ENCODE results near the gene TPSAB1.
"Not testable (repeated sequence)": the region's sequence is repeated elsewhere in the genome, so short reads cannot be mapped to it uniquely, and the experiment has no call there.

Gene TPSAB1

DNA sequence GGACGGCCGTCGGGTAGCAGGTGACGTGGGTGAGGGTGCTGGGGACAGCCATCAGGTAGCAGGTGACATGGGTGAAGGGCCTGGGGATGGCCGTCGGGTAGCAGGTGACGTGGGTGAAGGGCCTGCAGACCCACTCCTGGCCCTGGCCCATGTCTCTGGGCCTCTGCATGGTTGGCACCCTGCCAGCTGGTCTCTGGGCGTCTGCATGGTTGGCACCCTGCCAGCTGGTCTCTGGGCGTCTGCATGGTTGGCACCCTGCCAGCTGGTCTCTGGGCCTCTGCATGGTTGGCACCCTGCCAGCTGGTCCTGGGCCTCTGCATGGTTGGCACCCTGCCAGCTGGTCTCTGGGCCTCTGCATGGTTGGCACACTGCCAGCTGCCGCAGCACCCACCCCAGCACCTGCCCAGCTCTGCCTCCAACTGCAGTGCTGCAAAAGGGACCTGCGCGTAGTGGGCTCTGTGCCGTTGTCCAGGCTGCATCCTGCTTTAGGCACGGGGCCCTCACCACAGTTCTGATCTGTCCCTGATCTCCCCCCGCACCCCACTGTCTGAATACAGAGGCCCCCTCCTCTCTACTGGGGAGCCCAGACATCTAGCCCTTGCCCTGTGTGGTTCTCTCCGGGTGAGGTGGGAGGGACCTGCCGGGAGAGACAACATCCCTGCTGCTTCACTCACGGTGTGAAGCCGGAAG lies 31.4 kb downstream of the TPSAB1 start:
- not testable (repeated sequence) for DNase-seq

DNA sequence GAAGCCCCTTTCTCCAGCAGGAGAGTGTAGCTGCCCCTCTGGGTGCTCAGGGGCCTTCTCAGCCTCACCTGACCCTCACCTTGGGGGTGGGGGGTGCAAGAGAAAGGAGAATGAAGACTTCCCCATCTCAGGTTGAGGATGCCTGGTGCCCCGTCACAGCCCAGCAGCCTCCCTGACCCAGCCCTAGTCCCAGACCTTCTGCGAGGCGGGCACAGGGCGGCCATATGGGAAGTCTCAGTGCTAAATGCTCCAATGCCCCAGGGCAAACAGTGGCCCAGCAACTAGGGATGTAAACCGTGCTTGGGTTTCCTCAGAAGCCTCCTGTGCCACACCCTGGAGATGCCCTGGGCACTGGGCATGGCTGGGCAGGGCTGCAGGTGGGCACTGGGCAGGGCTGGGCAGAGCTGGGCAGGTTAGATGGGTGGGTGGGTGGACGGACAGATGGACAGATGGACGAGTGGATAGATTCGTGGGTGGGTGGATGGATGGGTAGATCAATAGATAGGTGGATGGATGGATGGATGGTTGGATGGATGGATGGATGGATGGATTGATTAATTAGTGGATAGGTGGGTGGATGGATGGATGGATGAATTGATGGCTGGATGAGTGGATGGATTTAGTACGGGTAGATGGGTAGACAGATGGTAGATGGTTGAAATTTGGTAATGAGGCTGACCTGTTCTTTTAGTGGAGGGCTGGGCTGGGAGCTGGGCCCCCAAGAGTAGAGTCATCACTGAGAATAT lies 32.1 kb downstream of the TPSAB1 start:
- no peak for DNase-seq

DNA sequence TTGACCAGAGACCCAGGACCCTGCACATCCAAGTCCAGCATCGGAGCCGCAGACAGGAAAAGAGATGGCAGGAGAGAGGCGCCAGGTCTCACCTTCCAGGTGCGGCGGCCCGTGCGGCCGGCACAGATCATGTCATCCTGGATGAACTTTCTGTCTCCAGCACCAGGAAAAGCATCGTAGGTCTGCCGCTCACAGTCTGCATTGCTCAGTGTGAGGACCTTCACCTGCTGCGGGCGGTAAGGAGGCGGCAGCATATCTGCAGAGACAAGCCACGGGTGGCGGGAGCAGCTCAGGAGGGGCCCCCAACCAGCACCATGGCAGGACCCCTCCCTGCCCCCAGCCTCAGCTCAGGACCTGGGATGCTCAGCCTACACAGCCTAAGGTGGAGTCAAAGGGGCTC lies 33.3 kb downstream of the TPSAB1 start:
- no peak for DNase-seq

DNA sequence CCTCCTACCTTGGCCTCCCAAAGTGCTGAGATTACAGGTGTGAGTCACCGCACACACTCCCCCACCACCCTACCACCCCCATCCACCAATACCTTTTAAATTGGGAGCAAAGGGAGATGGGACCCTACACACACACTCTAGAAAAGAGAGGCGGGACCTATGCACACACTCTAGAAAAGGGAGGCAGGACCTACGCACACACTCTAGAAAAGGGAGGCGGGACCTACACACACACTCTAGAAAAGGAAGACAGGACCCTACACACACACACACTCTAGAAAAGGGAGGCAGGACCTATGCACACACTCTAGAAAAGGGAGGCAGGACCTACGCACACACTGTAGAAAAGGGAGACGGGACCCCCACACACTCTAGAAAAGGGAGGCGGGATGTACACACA lies 34.3 kb downstream of the TPSAB1 start:
- DNase-seq = no peak

DNA sequence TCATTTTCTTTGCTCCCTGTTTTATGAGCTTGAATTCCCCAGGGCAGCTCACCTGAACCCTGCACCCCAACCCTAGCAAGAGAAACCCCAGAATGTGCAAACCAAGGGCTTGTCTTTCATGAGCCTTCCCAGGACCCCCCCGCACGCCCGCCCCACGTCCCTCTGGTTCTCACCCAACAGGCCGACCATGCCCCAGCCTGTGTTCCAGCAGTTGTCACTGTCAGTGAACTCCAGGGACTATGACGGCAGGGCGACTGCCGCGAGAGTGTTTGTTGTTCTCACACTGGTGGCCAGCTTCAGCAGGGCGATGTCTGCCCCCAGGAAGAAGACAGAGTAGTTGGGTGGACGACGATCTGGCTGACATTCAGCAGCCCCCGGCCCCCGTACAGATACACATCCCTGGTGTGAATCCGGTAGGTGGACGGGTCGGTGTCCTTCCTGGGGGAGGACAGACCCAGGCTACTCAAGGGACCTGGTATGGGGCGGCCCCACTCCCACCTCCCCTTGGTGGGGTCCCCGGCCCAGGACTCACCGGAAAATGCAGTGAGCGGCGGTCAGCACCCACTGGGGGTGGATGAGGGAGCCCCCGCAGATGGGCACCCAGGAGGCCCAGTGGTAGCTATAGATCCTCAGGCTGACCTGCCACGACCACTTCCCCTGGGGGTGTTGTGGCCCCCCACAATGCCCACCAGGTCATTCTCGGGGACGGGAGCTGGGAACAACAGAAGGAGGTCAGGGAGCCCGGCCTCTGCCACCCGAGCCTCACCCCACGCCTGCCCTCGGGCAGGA lies 35.5 kb downstream of the TPSAB1 start:
- no peak for DNase-seq

DNA sequence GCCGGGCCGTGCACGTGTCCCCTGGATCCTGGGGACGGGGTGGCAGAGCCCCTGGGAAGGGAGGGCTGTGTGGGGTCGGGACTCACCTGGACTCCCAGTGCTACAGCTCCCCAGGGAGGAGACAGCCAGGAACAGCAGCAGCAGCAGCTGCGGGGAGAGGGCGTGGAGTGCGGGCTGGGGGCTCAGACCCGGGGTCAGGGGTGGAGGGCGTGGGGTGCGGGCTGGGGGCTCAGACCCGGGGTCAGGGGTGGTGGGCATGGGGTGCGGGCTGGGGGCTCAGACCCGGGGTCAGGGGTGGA lies 36.0 kb downstream of the TPSAB1 start:
- DNase-seq = no peak

DNA sequence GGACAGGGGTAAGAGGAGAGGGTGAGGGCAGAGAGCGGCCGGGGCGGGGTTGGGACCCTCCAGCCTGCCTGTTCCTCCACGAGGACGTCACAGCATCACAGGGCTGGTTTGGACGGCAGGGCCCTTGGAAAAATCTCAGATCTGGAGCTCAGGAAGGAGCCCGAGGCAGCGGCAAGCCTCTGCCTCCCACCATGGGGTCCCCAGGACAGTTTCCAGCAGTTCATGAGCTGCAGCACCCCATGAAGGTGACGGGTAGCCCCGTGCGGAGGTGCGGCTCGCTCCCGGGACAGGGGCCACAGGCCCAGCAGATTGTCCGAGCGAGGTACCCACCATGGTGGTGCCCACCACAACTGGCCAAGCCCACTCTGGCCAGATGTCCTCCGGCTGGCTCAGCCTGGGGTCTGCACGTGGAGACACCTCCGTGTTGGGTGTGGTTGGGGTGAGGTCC lies 36.7 kb downstream of the TPSAB1 start:
- DNase-seq = no peak

DNA sequence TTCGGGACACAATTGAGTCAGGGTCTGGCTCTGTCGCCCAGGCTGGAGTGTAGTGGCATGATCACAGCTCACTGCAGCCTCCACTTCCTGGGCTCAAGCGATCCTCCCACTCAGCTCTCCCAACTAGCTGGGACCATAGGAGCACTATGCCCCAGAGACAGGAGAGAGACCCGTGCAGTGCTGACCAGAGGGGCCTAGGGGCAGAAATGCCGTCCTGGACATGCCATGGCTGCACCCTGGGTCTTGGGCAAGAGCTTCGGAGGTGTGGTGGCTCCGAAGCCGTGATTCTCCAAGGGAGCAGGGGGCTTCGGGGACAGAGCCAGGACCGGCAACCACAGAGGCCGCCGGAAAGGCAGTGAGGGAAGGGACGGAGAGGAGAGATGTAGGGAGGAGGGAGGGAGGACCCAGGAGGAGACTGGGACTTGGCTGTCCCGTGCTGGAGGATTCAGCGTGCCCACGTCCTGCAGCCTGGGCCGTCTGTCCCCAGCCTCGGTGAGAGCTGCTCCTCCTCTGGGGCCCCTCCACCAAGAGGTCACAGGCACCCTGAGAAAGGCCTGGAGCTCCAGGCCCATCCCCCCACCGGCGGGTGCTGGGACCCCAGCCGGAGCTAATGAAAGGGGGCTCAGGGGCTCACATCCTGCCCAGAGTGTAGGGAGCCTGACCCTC lies 37.2 kb downstream of the TPSAB1 start:
- DNase-seq = no peak

DNA sequence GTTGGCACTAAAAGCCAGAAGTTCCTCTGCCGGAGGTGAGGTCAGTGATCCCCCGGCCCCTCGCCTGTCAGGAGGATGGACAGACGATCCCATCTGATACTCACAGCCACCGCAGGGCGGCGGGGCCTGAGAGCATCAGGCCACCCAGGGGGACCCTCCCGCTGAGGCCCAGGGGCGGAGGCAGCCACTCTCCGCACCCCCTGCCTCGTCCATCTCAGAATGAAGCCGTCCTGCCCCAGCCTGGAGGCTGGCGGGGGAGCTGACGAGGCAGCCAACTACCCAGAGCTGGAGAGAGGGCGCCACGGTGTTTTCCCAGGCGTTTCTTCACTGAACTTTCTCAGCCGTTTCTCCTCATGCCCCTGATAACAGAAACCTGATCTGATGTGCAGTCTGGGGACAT lies 38.0 kb downstream of the TPSAB1 start:
- no peak for DNase-seq

DNA sequence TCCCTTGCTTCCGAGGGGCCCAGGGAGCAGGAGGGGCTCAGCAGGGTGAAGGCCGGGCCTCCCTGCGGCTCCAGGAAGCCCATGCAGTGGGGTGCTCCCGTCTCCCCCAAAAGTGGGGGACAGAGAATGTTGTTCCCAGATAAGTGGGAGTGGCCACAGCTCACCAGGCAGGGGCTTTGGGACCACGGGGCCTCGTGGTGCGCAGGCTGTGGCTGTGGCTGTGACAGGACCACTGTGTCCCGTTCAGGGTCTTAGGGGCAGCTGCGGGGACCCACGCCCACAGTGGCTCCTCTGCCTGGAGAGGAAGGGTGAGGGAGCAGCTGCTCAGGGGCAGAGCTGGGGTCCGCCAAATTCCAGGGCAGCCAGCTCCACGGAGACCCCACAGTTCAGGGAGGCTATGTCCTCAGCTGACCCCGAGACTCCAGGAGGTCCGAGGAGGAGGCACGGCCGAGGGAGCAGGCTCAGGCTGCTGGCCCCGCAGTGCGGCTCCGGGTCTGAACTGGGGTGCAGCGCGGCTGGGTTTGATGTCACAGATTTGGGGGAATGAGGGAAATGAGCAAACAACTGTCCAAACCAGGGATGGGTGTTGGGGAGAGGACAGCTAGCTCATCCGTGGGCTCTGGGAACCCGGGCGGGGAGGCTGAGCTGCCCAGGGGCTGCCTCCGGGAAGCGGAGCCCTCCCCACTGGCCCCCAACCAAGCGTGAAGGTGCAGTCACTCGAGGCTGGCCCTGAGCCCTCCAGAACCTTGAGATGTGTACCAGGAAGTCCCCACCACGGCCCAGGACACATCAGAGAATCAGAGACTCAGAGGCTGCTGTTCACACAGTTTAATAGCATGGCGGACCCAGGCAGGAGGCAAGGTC lies 38.8 kb downstream of the TPSAB1 start:
- DNase-seq = no peak

DNA sequence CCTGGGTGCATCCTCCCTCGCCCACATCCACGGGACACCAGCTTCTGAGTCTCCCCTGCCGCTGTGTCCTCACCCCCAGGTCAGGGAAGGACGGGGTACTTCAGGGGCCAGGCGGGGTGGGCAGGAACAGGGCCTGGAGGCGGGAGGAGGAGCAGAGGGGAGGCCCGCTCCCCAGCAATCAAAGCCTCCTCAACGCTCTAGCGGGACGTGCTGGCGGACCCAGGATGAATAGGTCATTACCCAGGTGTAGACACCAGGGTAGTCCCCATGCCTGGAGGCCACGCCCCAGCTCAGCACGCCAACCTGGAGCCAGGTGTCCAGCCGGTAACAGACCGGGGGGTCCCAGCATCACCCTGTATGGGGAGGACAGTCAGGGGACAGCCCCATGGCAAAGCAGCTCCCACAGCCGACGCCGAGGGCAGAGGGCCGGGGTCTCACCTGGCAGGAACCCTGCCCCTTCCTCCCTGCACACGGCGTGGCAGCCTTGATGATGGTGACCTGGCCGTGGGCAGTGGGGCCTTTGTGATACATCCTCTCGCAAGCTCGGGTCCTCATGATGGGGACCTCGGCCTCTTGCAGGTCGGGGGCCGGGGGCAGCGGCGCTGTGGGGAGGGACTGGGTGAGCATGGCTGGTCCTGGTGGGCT lies 39.6 kb downstream of the TPSAB1 start:
- DNase-seq = no peak

DNA sequence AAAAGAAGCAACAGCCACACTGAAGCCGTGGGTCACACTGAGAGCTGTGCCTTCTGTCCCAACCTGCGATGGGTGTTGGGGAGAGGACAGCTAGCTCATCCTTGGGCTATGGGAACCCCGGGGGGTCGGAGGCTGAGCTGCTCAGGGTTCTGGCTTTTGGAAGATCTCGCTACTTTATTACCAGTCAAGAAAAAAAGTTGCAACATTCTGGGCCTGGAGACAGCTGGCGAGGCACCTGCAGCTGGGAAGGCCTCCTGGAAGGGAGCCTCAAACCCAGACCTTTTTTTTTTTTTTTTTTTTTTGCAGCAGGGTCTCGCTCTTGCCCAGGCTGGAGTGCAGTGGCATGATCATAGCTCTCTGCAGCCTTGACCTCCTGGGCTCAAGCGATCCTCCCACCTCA lies 40.3 kb downstream of the TPSAB1 start:
- DNase-seq = no peak

DNA sequence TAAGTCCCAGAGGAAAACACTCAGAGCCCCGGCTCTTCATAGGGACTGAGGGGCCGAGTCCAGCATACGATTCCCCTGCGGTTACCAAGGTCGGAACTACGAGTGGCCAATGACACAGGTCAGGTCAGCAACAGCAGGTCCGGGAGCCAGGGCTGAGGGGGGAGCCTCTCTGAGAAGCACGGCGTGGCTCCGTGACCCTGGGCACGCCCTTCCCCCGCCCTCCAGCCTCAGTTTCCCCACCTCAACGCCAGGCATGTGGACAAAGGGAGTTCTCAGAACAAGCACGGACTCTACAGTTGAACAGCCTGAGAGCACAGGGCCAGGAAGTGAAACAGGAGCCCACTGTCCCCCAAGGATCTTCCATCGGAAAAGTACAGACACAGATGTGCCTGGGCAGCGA lies 41.0 kb downstream of the TPSAB1 start:
- no peak for DNase-seq

DNA sequence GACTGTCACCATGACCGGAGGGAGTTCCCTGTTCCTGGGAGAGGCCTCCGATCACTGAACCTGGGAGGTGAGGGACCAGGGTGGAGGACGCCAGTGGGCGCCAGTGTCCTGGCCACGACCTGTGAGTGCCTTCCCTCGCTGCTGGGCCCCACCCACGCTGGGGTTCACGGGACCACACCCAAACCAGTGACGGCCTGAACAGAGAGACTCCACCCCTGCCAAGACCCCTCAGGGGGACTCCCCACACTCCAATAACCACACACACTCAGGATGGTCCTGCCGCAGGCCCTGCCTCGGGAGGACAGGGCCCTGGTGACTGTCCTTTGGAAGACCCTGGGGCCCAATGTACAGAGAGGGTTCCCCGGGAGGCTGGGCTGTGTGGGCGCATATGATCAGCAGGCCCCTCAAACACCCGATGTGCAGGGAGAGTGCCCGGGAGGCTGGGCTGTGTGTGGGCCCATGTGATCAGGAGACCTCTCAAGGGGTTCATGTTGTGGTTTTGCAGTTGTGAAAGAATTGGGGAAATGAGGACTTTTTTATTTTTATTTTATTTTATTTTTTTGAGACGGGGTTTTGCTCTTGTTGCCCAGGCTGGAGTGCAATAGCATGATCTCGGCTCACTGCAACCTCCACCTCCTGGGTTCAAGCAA lies 41.9 kb downstream of the TPSAB1 start:
- no peak for DNase-seq

DNA sequence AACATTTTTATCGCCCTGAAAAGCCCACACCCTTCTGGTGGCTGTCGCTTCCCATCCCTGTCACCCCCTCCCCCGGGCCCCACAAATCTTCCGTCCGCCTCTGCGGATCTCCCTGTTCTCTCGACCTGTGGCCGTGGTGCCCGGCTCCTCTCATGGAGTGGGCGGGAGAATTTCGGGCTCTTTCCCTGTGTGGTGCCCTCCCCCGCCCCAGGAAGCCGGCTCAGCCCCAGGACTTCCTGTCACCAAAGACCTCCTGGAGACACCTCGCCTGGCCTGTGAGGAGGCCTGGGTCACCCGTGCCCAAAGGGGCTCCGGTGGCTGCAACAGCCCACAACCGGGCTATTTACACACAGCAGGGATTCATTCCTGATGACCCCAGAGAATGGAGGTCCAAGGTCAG lies 42.8 kb downstream of the TPSAB1 start:
- no peak for DNase-seq

DNA sequence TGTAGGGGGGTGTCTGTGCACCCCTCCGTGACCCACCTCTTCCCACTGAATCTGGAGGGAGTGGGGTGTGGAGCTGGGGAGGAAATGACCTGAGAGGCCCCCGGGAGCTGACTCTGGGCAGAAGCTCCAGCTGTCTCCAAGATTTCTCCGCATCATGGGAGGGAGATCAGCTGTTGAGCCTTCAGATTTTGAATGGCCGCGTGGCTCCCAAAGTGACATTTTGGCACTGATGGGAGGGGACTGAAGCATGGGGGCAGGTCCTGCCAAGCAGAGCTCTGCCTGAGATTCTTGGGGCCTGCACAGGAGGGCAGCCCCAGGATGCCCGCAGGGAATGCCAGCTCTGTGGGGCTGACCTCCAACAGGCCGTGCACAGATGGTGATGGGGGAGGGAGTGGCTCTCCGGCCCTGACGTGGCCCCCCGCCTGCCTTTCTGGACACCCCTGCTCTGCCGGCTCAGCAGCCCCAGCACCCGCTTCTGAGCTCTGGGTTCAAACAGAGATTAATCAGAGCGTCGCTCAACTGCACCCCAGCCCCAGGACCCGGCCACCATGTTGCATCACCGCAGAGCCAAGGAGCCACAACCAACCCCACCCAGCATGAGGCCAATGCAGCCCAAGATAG lies 43.6 kb downstream of the TPSAB1 start:
- DNase-seq = no peak

DNA sequence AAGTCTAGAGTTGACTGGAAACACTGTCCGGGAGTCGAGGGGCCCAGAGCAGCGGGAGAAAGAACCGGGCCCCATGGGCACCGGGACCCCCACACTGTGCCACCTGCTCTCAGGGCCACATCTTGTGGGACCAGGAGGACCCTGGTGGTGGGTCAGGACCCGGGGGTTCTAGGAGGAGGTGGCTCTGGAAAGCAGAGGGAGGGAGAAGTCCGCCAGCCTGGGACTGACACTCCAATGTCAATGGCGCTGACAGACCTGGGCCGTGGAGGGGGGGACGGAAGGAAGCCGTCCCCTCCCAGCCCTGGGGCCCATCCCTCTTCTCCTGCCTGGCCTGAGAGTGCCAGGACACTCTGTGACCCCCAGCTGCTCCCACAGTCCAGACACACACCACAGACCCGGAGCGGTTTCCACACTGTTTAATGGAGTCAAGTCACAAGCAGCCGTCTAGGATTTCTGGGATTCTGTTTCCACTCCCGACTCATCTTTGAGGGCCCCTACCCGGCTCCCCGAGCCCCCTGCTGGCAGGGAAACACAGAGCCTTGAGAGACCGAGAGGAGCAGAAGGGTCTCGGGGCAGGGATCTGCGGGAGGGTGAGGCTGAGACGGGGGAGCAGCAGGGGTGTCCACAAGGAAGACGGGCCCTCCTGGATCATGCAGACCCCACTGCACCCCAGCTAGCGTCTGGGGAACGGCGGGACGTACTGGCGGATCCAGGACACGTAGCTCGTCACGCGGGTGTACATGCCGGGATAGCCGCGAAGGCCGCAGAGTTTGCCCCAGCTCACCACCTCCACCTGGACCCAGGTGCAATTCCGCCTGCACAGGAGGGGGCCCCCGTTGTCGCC lies 45.4 kb downstream of the TPSAB1 start:
- no peak for DNase-seq

DNA sequence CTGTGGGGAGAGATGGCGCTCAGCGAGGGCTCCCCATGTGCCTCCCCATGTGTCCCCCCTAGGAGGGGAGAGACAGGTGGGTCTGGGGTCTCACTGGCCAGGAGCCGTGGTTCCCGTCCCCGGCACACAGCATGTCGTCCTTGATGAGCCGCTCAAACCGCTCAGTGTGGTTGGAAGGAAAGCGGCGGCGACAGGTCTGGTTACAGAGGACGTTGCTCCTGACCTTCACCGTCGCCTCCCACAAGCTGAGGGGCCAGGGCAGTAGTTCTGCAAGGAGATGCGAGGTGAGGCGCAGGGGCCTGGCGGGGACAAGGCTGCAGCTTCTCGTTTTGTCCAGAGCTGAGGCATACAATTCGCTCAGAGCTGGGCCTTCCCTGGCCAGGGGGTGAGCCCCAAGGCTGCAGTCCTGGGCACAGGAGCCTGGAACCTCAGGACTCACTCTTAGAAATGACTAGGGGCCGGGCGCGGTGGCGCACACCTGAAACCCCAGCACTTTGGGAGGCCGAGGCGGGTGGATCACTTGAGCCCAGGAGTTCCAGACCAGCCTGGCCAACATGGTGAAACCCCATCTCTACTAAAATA lies 46.1 kb downstream of the TPSAB1 start:
- no peak for DNase-seq

DNA sequence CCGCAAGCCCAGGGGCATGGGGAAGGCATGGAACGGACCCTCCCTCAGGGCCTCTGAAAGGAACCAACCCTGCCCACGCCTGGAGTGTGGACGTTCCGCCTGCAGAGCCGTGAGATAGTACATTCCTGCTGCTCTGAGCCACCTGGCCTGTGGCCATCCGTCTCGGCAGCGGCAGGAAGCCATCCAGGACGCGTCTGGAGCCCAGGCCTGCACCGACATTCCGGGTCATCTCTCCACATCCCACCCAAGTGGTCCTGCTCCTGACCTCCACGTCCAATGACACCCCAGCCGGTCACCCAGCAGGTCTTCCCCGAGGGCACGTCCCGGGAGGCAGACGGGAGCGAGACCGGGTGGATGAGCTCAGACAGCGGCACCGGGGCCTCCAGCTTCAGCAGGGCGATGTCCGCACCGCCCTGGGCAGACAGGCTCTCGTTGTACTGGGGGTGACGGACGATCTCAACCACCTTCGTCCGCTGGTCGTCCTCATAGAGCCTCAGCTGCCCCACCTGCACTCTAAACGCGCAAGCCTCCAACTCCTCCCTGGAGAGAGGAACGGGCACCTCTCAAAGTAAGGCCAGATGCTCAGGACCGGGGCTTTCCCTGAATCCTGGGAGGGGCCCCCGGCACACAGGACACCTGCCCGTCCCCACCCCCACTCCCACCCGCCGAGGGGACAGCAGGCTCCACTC lies 47.6 kb downstream of the TPSAB1 start:
- DNase-seq = no peak

Measured in T-helper 2 cell (primary cell).